ENCODE measurements around the gene RASD1.
"Not testable (repeated sequence)": the region's sequence is repeated elsewhere in the genome, so short reads cannot be mapped to it uniquely, and the experiment has no call there.

RASD1 gene

GRCh38 chr17:17495536-17496188 is 533 bp downstream of the RASD1 start:
- no peak for DNase-seq

GRCh38 chr17:17494870-17495535 is 1.2 kb downstream of the RASD1 start:
- DNase-seq, result peak in 1 of 2 experiments; percentile 8

- no peak for DNase-seq
Measured at GRCh38 chr17:17494499-17494869, 1.7 kb downstream of the RASD1 start.

GRCh38 chr17:17493986-17494466 is 2.2 kb downstream of the RASD1 start:
- no peak for DNase-seq

- no peak for DNase-seq
Measured at GRCh38 chr17:17493249-17493985, 2.8 kb downstream of the RASD1 start.

GRCh38 chr17:17492571-17492970 is 3.6 kb downstream of the RASD1 start:
- DNase-seq, result no peak

- no peak for DNase-seq
Measured at GRCh38 chr17:17492085-17492484, 4.1 kb downstream of the RASD1 start.

GRCh38 chr17:17491546-17491988 is 4.6 kb downstream of the RASD1 start:
- no peak for DNase-seq

- no peak for DNase-seq
Measured at GRCh38 chr17:17491031-17491471, 5.1 kb downstream of the RASD1 start.

GRCh38 chr17:17487998-17488397 is 8.2 kb downstream of the RASD1 start:
- no peak for DNase-seq

- not testable (repeated sequence) for DNase-seq
Measured at GRCh38 chr17:17486416-17486815, 9.8 kb downstream of the RASD1 start.

- no peak for DNase-seq
Measured at GRCh38 chr17:17485420-17485819, 10.8 kb downstream of the RASD1 start.

- no peak for DNase-seq
Measured at GRCh38 chr17:17484451-17484899, 11.7 kb downstream of the RASD1 start.

GRCh38 chr17:17481860-17482259 is 14.3 kb downstream of the RASD1 start:
- no peak for DNase-seq

- DNase-seq, result no peak
Measured at GRCh38 chr17:17480593-17481148, 15.5 kb downstream of the RASD1 start.

- DNase-seq, result no peak
Measured at GRCh38 chr17:17479209-17479608, 17.0 kb downstream of the RASD1 start.

GRCh38 chr17:17476865-17477467 is 19.2 kb downstream of the RASD1 start, which contains the start of gene MED9:
MED9 (plus strand) TSS chr17:17477000; CDS start chr17:17477042, 42 bp downstream.
- DNase-seq, result peak; percentile 86

- DNase-seq, result no peak
Measured at GRCh38 chr17:17474341-17474740, 21.9 kb downstream of the RASD1 start.

GRCh38 chr17:17472333-17472920 is 23.8 kb downstream of the RASD1 start:
- no peak for DNase-seq

- DNase-seq, result no peak
Measured at GRCh38 chr17:17469996-17470395, 26.2 kb downstream of the RASD1 start.

GRCh38 chr17:17469358-17469757 is 26.8 kb downstream of the RASD1 start:
- no peak for DNase-seq
